HepG2 (cell line): ENCODE results near the gene PHLDB1. TPM values are rescaled to one million over a fixed set of nuclear protein-coding genes. Genes with fewer than 3 reads are reported as not detected.

Experiments
- DZIP1 ChIP-seq: sonication (generic); formaldehyde crosslinking; IDR thresholded peaks from 2 replicates; pipeline ENCODE4 v1.5.0; 2020; ENCODE audit warnings: mild to moderate bottlenecking, missing genetic modification reagents
- ETV5 ChIP-seq: IDR thresholded peaks from 2 replicates; pipeline ENCODE4 v1.6.1; 2018; ENCODE audit warnings: missing biosample characterization, missing genetic modification reagents, inconsistent platforms, borderline replicate concordance
- MAZ ChIP-seq, 2 experiments: sonication (generic) in 1 of 2; formaldehyde crosslinking in 1 of 2; IDR thresholded peaks; 2 replicates each; pipeline versions ENCODE4 v1.5.0 to v1.6.1; 2012 to 2020; ENCODE audit warnings: low read depth in 2 of 2, mild to moderate bottlenecking in 2 of 2, borderline replicate concordance in 1 of 2, improper control_type of control experiment in 1 of 2, low read length in 1 of 2, missing genetic modification reagents in 1 of 2, moderate library complexity in 1 of 2
- MIER2 ChIP-seq: IDR thresholded peaks from 2 replicates; pipeline ENCODE4 v1.6.1; 2016; ENCODE audit warnings: missing biosample characterization, missing genetic modification reagents
- MTF1 ChIP-seq: sonication (generic); formaldehyde crosslinking; IDR thresholded peaks from 2 replicates; pipeline ENCODE4 v1.5.0; 2020; ENCODE audit warnings: missing genetic modification reagents
- NCOA1 ChIP-seq: sonication (generic); formaldehyde crosslinking; IDR thresholded peaks from 2 replicates; pipeline ENCODE4 v1.9.0; 2021; ENCODE audit warnings: missing genetic modification reagents
- PRMT3 ChIP-seq: sonication (generic); formaldehyde crosslinking; IDR thresholded peaks from 2 replicates; pipeline ENCODE4 v1.8.1; 2022; ENCODE audit warnings: low read depth, mild to moderate bottlenecking, moderate library complexity, missing genetic modification reagents, borderline replicate concordance
- SALL1 ChIP-seq: sonication (generic); formaldehyde crosslinking; IDR thresholded peaks from 2 replicates; pipeline ENCODE4 v1.8.0; 2022; ENCODE audit warnings: mild to moderate bottlenecking, missing genetic modification reagents
- SSRP1 ChIP-seq: IDR thresholded peaks from 2 replicates; pipeline ENCODE4 v1.6.1; 2016; ENCODE audit warnings: control low read depth
- TIGD3 ChIP-seq: sonication (generic); formaldehyde crosslinking; IDR thresholded peaks from 2 replicates; pipeline ENCODE4 v1.5.1; 2020; ENCODE audit warnings: mild to moderate bottlenecking, missing genetic modification reagents, borderline replicate concordance
- ZNF101 ChIP-seq: sonication (generic); formaldehyde crosslinking; IDR thresholded peaks from 2 replicates; pipeline ENCODE4 v1.4.0; 2020; ENCODE audit warnings: mild to moderate bottlenecking, low read depth, missing genetic modification reagents, borderline replicate concordance
- ZNF12 ChIP-seq: sonication (generic); formaldehyde crosslinking; IDR thresholded peaks from 2 replicates; pipeline ENCODE4 v1.5.0; 2020; ENCODE audit warnings: missing genetic modification reagents
- ZNF142 ChIP-seq: sonication (generic); formaldehyde crosslinking; IDR thresholded peaks from 2 replicates; pipeline ENCODE4 v1.4.0; 2020; ENCODE audit warnings: missing genetic modification reagents
- ZNF263 ChIP-seq: sonication (generic); formaldehyde crosslinking; IDR thresholded peaks from 2 replicates; pipeline ENCODE4 v1.4.0; 2020; ENCODE audit warnings: missing genetic modification reagents
- ZNF3 ChIP-seq: IDR thresholded peaks from 2 replicates; pipeline ENCODE4 v1.7.0; 2017; ENCODE audit warnings: inconsistent platforms
- ZNF362 ChIP-seq: sonication (generic); formaldehyde crosslinking; IDR thresholded peaks from 2 replicates; pipeline ENCODE4 v1.4.0; 2020; ENCODE audit warnings: missing genetic modification reagents, mild to moderate bottlenecking, borderline replicate concordance
- ZNF879 ChIP-seq: sonication (generic); formaldehyde crosslinking; IDR thresholded peaks from 2 replicates; pipeline ENCODE4 v1.8.1; 2023; ENCODE audit warnings: missing genetic modification reagents
- ZSCAN29 ChIP-seq: sonication (generic); formaldehyde crosslinking; conservative IDR thresholded peaks from 2 replicates; pipeline ENCODE4 v1.4.0; 2020; ENCODE audit warnings: mild to moderate bottlenecking, missing genetic modification reagents
- polyA plus RNA-seq, 8 experiments: library from polyadenylated mRNA; depleted of rRNA in 3 of 8; stranded (reverse) in 7 of 8; unstranded in 1 of 8; fragments of >200 nt; fragmentation: Illumina TruSeq in 4 of 8; extraction: Trizol in 4 of 8; gene quantifications; 2 replicates each; pipeline versions ENCODE4 v1.2.1 to v1.2.3, GENCODE V29; 2011 to 2016; ENCODE audit warnings: low read depth in 4 of 8, missing spikeins in 1 of 8, mixed read lengths in 1 of 8; ENCODE audit not compliant: insufficient read depth in 1 of 8
- total RNA-seq, 5 experiments: library from RNA; depleted of rRNA; stranded (reverse); fragments of >200 nt; fragmentation: Illumina TruSeq; extraction: Trizol; gene quantifications; 2 replicates each; pipeline ENCODE4 v1.2.3, GENCODE V29; 2016; ENCODE audit warnings: low read depth in 1 of 5

The PHLDB1 gene
- total and polyA plus RNA-seq, 2 of the 13 experiments (the other 11 are each of a cell fraction or from before 2014, with no cell fraction given): 13.8 to 14.2 TPM

- TF ChIP-seq DZIP1 (CRISPR knock-in tag) (no peak), ZNF263 (peak; percentile 48), SALL1 (no peak), ZNF879 (CRISPR knock-in tag) (no peak), TIGD3 (no peak), MTF1 (CRISPR knock-in tag) (no peak), NCOA1 (CRISPR knock-in tag) (no peak), ZNF362 (CRISPR knock-in tag) (no peak), ZNF101 (CRISPR knock-in tag) (no peak), ZSCAN29 (CRISPR knock-in tag) (no peak), PRMT3 (CRISPR knock-in tag) (no peak), ETV5 (no peak), ZNF142 (CRISPR knock-in tag) (no peak), SSRP1 (no peak), MAZ (IDR thresholded peaks at IDR 0.05; ENCODE audit: borderline replicate concordance, low read depth, low read length) (no peak), MAZ (CRISPR knock-in tag; IDR thresholded peaks at IDR 0.05; ENCODE audit: low read depth) (no peak), ZNF12 (CRISPR knock-in tag) (no peak), ZNF3 (CRISPR knock-in tag) (no peak), MIER2 (CRISPR knock-in tag) (no peak)
These were observed 84.8 kb downstream of the PHLDB1 start (continued) for GRCh38 chr11:118691926-118692830.
